Measurements from ENCODE around the gene TCP11L2. TPM values are rescaled to one million over a fixed set of nuclear protein-coding genes. Genes with fewer than 3 reads are reported as not detected.

The TCP11L2 gene
- total and polyA plus RNA-seq, 9 of the 15 experiments (the other 6 are each of a cell fraction or from before 2014, with no cell fraction given): 0.39 to 4.5 (median 1.3) TPM

DNA sequence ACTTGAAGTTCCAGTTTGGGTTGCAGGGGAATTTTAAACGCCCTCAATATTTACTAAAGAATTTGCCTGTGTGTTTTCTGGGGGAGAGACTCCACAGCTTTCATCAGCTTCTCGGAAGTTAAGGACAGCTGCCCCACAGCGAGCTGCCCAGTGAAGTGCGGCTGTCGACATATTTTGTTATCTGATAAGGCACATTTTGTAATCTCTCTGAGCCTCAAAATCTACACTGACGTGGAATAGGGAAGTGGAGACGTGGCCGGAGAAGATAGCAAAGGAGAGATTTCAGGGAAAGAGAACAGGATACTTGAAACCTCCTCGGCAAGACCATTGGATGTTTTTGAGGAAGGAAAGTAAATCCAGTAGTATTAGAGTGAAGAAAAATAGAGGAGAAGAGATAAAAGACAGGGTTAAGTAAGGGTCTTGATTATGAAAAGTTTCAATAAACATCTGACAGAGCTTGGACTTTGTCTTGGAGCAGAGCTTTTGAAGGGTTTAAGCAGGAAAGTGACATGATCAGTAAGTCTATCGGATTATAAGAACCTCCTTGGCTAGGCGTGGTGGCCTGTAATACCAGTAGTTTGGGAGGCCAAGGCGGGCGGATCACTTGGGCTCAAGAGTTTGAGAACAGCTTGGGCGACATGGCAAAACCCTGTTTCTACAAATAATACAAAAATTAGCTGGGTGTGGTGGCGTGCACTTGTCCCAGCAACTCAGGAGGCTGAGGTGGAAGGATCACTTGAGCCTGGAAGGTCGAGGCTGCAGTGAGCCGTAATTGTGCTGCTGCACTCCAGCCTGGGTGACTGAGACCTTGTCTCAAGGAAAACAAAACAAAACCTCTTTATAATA is 56.1 kb downstream of the TCP11L2 start (continued):
- TF ChIP-seq ZNF707 (CRISPR knock-in tag; conservative IDR thresholded peaks at IDR 0.05) (no peak), TCFL5 (CRISPR knock-in tag; conservative IDR thresholded peaks at IDR 0.05) (0 out of 2 replicates have a peak, but pooled peaks have one; percentile 5), C11orf30 (IDR thresholded peaks at IDR 0.05; ENCODE audit: low read depth) (0 out of 2 replicates have a peak, but pooled peaks have one; percentile 4), ZNF316 (IDR thresholded peaks at IDR 0.05) (no peak), CAMTA2 (CRISPR knock-in tag; conservative IDR thresholded peaks at IDR 0.05) (no peak), CGGBP1 (CRISPR knock-in tag; IDR thresholded peaks at IDR 0.05) (no peak), MCM3 (IDR thresholded peaks at IDR 0.05) (no peak), ZC3H8 (IDR thresholded peaks at IDR 0.05) (no peak), MTF1 (CRISPR knock-in tag; IDR thresholded peaks at IDR 0.05; ENCODE audit: borderline replicate concordance) (no peak), ZNF224 (CRISPR knock-in tag; IDR thresholded peaks at IDR 0.05) (no peak), ZBTB8A (IDR thresholded peaks at IDR 0.05; ENCODE audit: partially characterized antibody) (no peak), JUNB (CRISPR knock-in tag; conservative IDR thresholded peaks at IDR 0.05) (no peak), ZC3H4 (CRISPR knock-in tag; IDR thresholded peaks at IDR 0.05; ENCODE audit: borderline replicate concordance) (no peak), ZNF197 (CRISPR knock-in tag; IDR thresholded peaks at IDR 0.05; ENCODE audit: low read depth) (0 out of 2 replicates have a peak, but pooled peaks have one; percentile 36), CBFA2T2 (conservative IDR thresholded peaks at IDR 0.05) (peak; percentile 90), ZSCAN32 (CRISPR knock-in tag; IDR thresholded peaks at IDR 0.05) (no peak; the same call in 1 of the 2 replicates), PTBP1 (IDR thresholded peaks at IDR 0.05; ENCODE audit: low read depth, low read length) (no peak), HSF4 (CRISPR knock-in tag; IDR thresholded peaks at IDR 0.05; ENCODE audit: borderline replicate concordance) (no peak), SETDB1 (IDR thresholded peaks at IDR 0.05; ENCODE audit: low read length) (no peak), DPF2 (IDR thresholded peaks at IDR 0.05) (peak; percentile 96), TCF3 (CRISPR knock-in tag; IDR thresholded peaks at IDR 0.05) (peak; percentile 89), ZBTB1 (CRISPR knock-in tag; IDR thresholded peaks at IDR 0.05; ENCODE audit: borderline replicate concordance, low read depth) (no peak), SFPQ (IDR thresholded peaks at IDR 0.05; ENCODE audit: low read depth, low read length) (no peak), FOXJ3 (CRISPR knock-in tag; IDR thresholded peaks at IDR 0.05) (no peak), RBM39 (optimal IDR thresholded peaks at IDR 0.05; ENCODE audit: low read depth, low read length) (peak; percentile 57), ILF3 (IDR thresholded peaks at IDR 0.05; ENCODE audit: borderline replicate concordance) (no peak), SIX5 (IDR thresholded peaks at IDR 0.05; ENCODE audit: borderline replicate concordance in 1 of 2, insufficient read depth in 1 of 2, low read depth in 1 of 2, low read length in 2 of 2) (no peak), ZNF668 (CRISPR knock-in tag; IDR thresholded peaks at IDR 0.05) (no peak), L3MBTL2 (IDR thresholded peaks at IDR 0.05) (no peak), PRPF4 (IDR thresholded peaks at IDR 0.05; ENCODE audit: insufficient read depth, low read depth, low read length, poor library complexity, severe bottlenecking) (no peak)
